GM18499 (cell line): ENCODE measurements around the gene TMEM120B.

Experiments used
- ATAC-seq: cut with Tn5 transposase; IDR thresholded peaks from one replicate; pipeline ENCODE4 v1.9.1; 2021; ENCODE audit warnings: moderate number of reproducible peaks; ENCODE audit not compliant: insufficient read depth, unreplicated experiment

The TMEM120B gene

DNA sequence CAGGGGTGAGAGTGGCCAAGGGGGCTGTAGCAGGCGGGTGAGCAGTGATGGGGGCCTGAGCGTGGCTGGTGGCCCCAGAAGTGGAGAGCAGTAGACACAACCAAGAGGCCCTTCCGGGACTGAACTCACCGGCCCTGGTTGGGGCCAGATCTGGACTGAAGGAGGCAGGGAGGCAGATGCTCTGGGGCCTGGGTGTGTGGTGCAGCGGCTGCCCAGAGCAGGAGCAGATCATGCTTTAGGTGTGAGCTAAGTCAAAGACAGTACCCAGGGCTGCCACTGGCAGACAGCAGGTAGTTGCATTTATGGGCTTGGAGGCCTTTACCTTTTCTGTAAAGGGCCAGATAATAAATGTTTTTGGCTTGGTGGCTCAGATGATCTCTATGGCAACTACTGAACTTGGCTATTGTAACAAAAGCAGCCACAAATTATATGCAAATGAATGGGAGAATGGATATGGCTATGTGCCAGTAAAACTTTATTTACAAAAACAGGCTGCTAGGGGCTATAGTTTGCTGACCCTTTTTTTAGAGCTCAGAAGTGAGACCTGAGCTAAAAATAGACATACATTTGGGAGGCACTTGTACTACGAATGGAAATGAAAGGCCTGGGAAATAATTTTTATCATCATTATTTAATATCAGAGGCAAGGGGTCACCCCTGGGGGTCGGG is 116.8 kb downstream of the TMEM120B start:
- ATAC-seq = no peak

DNA sequence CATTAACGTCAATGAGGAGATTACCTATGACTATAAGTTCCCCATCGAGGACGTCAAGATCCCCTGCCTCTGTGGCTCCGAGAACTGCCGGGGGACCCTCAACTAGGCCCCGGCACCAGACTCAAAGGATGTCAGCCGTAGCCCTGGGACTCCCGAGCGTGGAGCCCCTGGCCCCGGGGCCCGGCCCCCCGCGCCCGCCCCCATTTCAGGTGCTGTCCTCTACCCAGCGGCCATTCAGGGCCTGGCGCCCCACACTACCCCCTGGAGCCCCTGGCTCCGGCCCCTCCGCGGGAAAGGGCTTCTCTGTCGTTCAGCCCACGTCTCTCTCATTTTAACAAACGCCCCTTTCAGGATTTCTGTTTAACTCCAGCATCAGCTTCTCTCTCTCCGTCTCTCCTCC is 117.6 kb downstream of the TMEM120B start:
- ATAC-seq = no peak

DNA sequence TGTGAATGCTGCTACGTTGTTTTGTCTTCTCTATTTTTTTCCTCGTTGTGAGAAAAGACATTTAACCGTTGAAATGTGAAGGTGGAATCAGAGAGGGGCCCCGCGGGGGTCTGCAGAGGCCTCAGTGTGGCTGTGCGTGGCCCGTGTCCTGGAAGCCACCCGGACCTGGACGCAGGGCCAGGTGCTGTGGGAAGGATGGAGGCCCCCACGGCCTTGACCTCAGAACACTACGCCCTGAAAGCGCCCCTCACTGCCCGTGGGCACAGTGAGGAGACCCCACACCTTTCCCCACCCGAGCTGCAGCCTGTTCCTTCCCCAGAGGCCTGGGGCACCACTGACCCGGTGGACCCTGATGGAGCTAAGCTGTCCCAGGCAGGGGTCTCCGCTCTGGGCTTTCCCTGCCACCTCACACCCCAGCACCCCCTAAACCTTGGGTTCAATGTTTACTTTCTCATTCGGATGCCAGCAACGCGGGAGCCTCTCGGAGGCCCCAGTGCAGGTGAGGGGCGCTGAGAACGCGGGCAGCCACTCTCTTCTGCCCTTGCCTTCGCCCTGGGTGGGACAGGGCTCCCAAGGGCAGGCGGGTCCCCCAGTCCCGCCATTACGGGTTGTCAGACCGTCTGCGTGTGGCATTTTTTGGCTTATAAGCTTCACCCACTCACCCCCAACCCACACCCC is 118.2 kb downstream of the TMEM120B start:
- no peak for ATAC-seq
